ENCODE measurements around the gene CNGA4.

Gene CNGA4

DNA sequence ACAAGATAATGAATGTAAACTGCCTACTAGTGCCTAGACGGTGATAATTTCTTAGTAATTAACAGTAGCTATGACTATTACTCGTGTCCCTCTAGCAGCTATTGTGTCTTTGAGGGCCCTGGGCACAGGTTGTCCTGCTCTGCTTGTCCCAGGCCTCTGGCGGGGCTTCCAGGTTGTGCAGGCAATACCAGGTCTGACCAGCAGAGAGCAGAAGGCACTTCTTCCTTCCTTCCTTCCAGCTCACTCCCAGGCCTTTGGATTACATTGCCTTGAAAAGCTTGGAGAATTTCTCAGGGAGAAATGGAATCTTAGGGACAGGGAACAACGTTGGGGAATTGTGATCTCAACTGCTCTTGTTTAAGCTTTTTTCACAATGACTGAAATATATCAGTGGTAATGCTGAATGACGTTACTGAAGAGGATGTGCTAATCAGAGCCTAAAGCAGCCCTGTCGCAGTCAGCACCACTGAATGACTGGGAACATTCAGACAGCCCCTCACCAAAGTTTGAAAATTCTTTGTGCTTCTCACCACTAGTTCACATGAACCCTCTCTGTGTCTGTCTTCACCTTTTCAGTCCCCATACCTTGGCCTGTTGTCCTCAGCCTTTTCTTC lies 12.3 kb downstream of the CNGA4 start:
- H3K27me3 ChIP-seq (ENCODE audit: insufficient read depth, low read length) = no peaks in the 10 kb centered on the region
- H3K9ac ChIP-seq (ENCODE audit: low read length) = no peak overlapping the region
- no peak overlapping the region for H2AFZ ChIP-seq (ENCODE audit: low read length)
- no peaks in the 10 kb centered on the region for H4K20me1 ChIP-seq (ENCODE audit: insufficient read depth, low read length)
- no peak overlapping the region for H3K4me2 ChIP-seq (ENCODE audit: low read length)
- H3K9me3 ChIP-seq (ENCODE audit: low read length) = no peaks in the 10 kb centered on the region
- no peak overlapping the region for H3K4me3 ChIP-seq (ENCODE audit: low read depth, low read length, poor library complexity, severe bottlenecking)
- no peaks in the 10 kb centered on the region for H3K36me3 ChIP-seq (ENCODE audit: insufficient read depth, low read length)
- H3K4me1 ChIP-seq (ENCODE audit: insufficient read depth, low read length, severe bottlenecking) = no peaks in the 10 kb centered on the region
- H3K79me2 ChIP-seq (ENCODE audit: insufficient read depth, low read length) = no peaks in the 10 kb centered on the region
- TF ChIP-seq EZH2 (IDR thresholded peaks at IDR 0.05; ENCODE audit: borderline replicate concordance, low read length) = no peak
- TF ChIP-seq, protein P1, sequence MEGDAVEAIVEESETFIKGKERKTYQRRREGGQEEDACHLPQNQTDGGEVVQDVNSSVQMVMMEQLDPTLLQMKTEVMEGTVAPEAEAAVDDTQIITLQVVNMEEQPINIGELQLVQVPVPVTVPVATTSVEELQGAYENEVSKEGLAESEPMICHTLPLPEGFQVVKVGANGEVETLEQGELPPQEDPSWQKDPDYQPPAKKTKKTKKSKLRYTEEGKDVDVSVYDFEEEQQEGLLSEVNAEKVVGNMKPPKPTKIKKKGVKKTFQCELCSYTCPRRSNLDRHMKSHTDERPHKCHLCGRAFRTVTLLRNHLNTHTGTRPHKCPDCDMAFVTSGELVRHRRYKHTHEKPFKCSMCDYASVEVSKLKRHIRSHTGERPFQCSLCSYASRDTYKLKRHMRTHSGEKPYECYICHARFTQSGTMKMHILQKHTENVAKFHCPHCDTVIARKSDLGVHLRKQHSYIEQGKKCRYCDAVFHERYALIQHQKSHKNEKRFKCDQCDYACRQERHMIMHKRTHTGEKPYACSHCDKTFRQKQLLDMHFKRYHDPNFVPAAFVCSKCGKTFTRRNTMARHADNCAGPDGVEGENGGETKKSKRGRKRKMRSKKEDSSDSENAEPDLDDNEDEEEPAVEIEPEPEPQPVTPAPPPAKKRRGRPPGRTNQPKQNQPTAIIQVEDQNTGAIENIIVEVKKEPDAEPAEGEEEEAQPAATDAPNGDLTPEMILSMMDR (IDR thresholded peaks at IDR 0.05; ENCODE audit: low read length) = peak; percentile 89
- no peaks in the 10 kb centered on the region for H3K9me2 ChIP-seq (ENCODE audit: low read depth, low read length)
- H3F3A ChIP-seq (ENCODE audit: insufficient read depth, low read length) = no peaks in the 10 kb centered on the region
- no peak overlapping the region for H3K27ac ChIP-seq (ENCODE audit: low read depth, low read length, poor library complexity, severe bottlenecking)

DNA sequence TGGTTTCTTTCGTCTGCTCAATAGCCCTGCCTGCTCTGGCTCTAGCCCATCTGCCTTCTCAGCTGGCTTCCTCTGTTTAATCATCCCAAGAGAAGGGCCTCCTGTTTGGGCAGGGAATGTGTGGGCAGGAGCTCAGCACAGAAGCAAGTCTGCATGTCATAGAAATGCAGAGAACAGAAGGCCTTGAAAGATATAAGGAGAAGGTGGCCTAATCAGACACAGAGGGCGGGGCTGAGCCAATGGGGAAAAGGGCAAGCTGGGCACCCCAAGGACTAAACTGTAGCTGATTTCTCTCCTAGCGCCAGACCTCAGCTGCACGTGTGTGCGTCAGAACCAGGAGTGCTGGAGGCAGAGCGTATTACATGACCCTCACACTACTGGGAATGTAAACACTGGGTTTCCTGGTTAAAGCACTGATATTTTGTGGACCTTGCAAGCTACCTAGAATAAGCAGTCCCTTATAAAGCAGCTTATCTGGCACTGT lies 13.1 kb downstream of the CNGA4 start:
- no peak overlapping the region for H3K27ac ChIP-seq (ENCODE audit: low read depth, low read length, poor library complexity, severe bottlenecking)
- no peaks in the 10 kb centered on the region for H3K9me2 ChIP-seq (ENCODE audit: low read depth, low read length)
- no peaks in the 10 kb centered on the region for H3K79me2 ChIP-seq (ENCODE audit: insufficient read depth, low read length)
- no peak overlapping the region for H3K4me2 ChIP-seq (ENCODE audit: low read length)
- H3K9ac ChIP-seq (ENCODE audit: low read length) = no peak overlapping the region
- no peaks in the 10 kb centered on the region for H3F3A ChIP-seq (ENCODE audit: insufficient read depth, low read length)
- H2AFZ ChIP-seq (ENCODE audit: low read length) = no peak overlapping the region
- no peaks in the 10 kb centered on the region for H3K4me1 ChIP-seq (ENCODE audit: insufficient read depth, low read length, severe bottlenecking)
- H3K36me3 ChIP-seq (ENCODE audit: insufficient read depth, low read length) = no peaks in the 10 kb centered on the region
- H4K20me1 ChIP-seq (ENCODE audit: insufficient read depth, low read length) = no peaks in the 10 kb centered on the region
- H3K4me3 ChIP-seq (ENCODE audit: low read depth, low read length, poor library complexity, severe bottlenecking) = no peak overlapping the region
- no peaks in the 10 kb centered on the region for H3K9me3 ChIP-seq (ENCODE audit: low read length)
- no peaks in the 10 kb centered on the region for H3K27me3 ChIP-seq (ENCODE audit: insufficient read depth, low read length)
- TF ChIP-seq EZH2 (IDR thresholded peaks at IDR 0.05; ENCODE audit: borderline replicate concordance, low read length) = no peak
- TF ChIP-seq, protein P1 (IDR thresholded peaks at IDR 0.05; ENCODE audit: low read length) = no peak

DNA sequence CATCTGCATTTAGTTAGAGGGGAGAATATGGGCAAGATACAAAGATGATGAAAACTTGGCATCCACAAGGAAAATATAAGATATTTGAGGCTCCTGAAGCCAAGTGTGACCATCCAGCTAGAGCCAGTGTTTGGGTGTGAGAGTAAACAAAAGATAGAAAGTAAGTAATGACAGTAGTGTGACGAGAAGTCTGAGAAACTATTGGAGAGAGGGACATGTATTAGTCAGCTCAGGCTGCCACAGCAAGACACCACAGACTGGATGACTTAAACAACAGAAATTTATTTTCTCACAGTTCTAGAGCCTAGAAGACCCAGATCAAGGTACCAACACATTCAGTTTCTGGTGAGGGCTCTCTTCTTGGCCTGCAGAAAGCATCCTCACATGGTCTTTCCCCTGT lies 14.3 kb downstream of the CNGA4 start:
- Histone ChIP-seq H2AFZ (ENCODE audit: low read length) (no peak overlapping the region), H3K4me2 (ENCODE audit: low read length) (no peak overlapping the region), H3K79me2 (ENCODE audit: insufficient read depth, low read length) (no peaks in the 10 kb centered on the region), H3K4me1 (ENCODE audit: insufficient read depth, low read length, severe bottlenecking) (no peaks in the 10 kb centered on the region), H3K9ac (ENCODE audit: low read length) (no peak overlapping the region), H3K27ac (ENCODE audit: low read depth, low read length, poor library complexity, severe bottlenecking) (no peak overlapping the region), H3K9me3 (ENCODE audit: low read length) (no peaks in the 10 kb centered on the region), H3K9me2 (ENCODE audit: low read depth, low read length) (no peaks in the 10 kb centered on the region), H4K20me1 (ENCODE audit: insufficient read depth, low read length) (no peaks in the 10 kb centered on the region), H3F3A (ENCODE audit: insufficient read depth, low read length) (no peaks in the 10 kb centered on the region), H3K27me3 (ENCODE audit: insufficient read depth, low read length) (no peaks in the 10 kb centered on the region), H3K4me3 (ENCODE audit: low read depth, low read length, poor library complexity, severe bottlenecking) (no peak overlapping the region), H3K36me3 (ENCODE audit: insufficient read depth, low read length) (no peaks in the 10 kb centered on the region)
- no peak for TF ChIP-seq EZH2 (IDR thresholded peaks at IDR 0.05; ENCODE audit: borderline replicate concordance, low read length)
- TF ChIP-seq, protein P1 (IDR thresholded peaks at IDR 0.05; ENCODE audit: low read length) = no peak

Measured in OCI-LY1 (cell line).